H9 (cell line): Measurements from ENCODE around the gene LINGO4. TPM values are rescaled to one million over a fixed set of nuclear protein-coding genes. Genes with fewer than 3 reads are reported as not detected.

Experiments used
- DNase-seq: peaks from one replicate; pipeline ENCODE4 v3.0.0-alpha.2; 2017
- H2AFZ ChIP-seq: one replicate; pipeline ENCODE4 v1.6.1; 2013; ENCODE audit warnings: mild to moderate bottlenecking, low read length, control low read depth, moderate library complexity
- H2AK5ac ChIP-seq: 2 replicates; pipeline ENCODE4 v1.6.1; 2013; ENCODE audit warnings: low read length, control low read depth, mixed read lengths; ENCODE audit not compliant: insufficient read length
- H2BK120ac ChIP-seq: one replicate; pipeline ENCODE4 v1.6.1; 2013; ENCODE audit warnings: low read depth, mild to moderate bottlenecking, low read length, control low read depth, inconsistent platforms; ENCODE audit not compliant: poor library complexity, severe bottlenecking
- H2BK12ac ChIP-seq: 2 replicates; pipeline ENCODE4 v1.6.1; 2013; ENCODE audit warnings: low read length, control low read depth, mixed read lengths, low read depth; ENCODE audit not compliant: insufficient read length
- H2BK15ac ChIP-seq: 2 replicates; pipeline ENCODE4 v1.6.1; 2013; ENCODE audit warnings: low read depth, low read length, control low read depth
- H2BK20ac ChIP-seq: one replicate; pipeline ENCODE4 v1.6.1; 2013; ENCODE audit warnings: low read depth, mild to moderate bottlenecking, low read length, control low read depth, inconsistent platforms; ENCODE audit not compliant: poor library complexity, severe bottlenecking
- H2BK5ac ChIP-seq: 2 replicates; pipeline ENCODE4 v1.6.1; 2013; ENCODE audit warnings: low read length, control low read depth, mixed read lengths; ENCODE audit not compliant: insufficient read length
- H3K14ac ChIP-seq: 2 replicates; pipeline ENCODE4 v1.6.1; 2013; ENCODE audit warnings: low read length, control low read depth; ENCODE audit not compliant: insufficient read depth
- H3K18ac ChIP-seq: 2 replicates; pipeline ENCODE4 v1.6.1; 2013; ENCODE audit warnings: low read depth, mild to moderate bottlenecking, mixed read lengths, low read length, control low read depth; ENCODE audit not compliant: insufficient read length
- H3K23ac ChIP-seq: 2 replicates; pipeline ENCODE4 v1.6.1; 2013; ENCODE audit warnings: low read length, control low read depth, mixed read lengths, low read depth; ENCODE audit not compliant: insufficient read length
- H3K23me2 ChIP-seq: 2 replicates; pipeline ENCODE4 v1.6.1; 2013; ENCODE audit warnings: low read depth, mild to moderate bottlenecking, mixed read lengths, low read length, control low read depth; ENCODE audit not compliant: insufficient read length, poor library complexity, severe bottlenecking
- H3K27ac ChIP-seq: 2 replicates; pipeline ENCODE4 v1.5.1; 2013; ENCODE audit warnings: low read length, control low read depth, mixed read lengths, low read depth; ENCODE audit not compliant: insufficient read length
- H3K27me3 ChIP-seq: 2 replicates; pipeline ENCODE4 v1.6.1; 2013; ENCODE audit warnings: low read length, control low read depth, inconsistent platforms; ENCODE audit not compliant: insufficient read depth
- H3K4ac ChIP-seq: 2 replicates; pipeline ENCODE4 v1.6.1; 2013; ENCODE audit warnings: low read depth, mild to moderate bottlenecking, control low read depth, inconsistent platforms, low read length, moderate library complexity
- H3K4me1 ChIP-seq: 2 replicates; pipeline ENCODE4 v1.6.1; 2013; ENCODE audit warnings: low read length, control low read depth, inconsistent platforms; ENCODE audit not compliant: insufficient read depth
- H3K4me2 ChIP-seq: 2 replicates; pipeline ENCODE4 v1.6.1; 2013; ENCODE audit warnings: low read length, control low read depth, mixed read lengths; ENCODE audit not compliant: insufficient read length, insufficient read depth
- H3K56ac ChIP-seq: 2 replicates; pipeline ENCODE4 v1.6.1; 2013; ENCODE audit warnings: low read depth, mild to moderate bottlenecking, mixed read lengths, low read length, control low read depth; ENCODE audit not compliant: insufficient read length
- H3K79me1 ChIP-seq: 2 replicates; pipeline ENCODE4 v1.6.1; 2013; ENCODE audit warnings: low read depth, mild to moderate bottlenecking, moderate library complexity, low read length, control low read depth, inconsistent platforms; ENCODE audit not compliant: insufficient read depth, poor library complexity, severe bottlenecking
- H3K79me2 ChIP-seq: 2 replicates; pipeline ENCODE4 v1.6.1; 2013; ENCODE audit warnings: low read length, control low read depth, inconsistent platforms; ENCODE audit not compliant: insufficient read depth
- H3K9ac ChIP-seq: 2 replicates; pipeline ENCODE4 v1.6.1; 2013; ENCODE audit warnings: low read length, control low read depth, mixed read lengths; ENCODE audit not compliant: insufficient read length; ENCODE audit errors: extremely low read depth
- H3K9me3 ChIP-seq: one replicate; pipeline ENCODE4 v1.6.1; 2013; ENCODE audit warnings: low read depth, low read length, inconsistent platforms; ENCODE audit not compliant: control insufficient read depth
- H3T11ph ChIP-seq: one replicate; pipeline ENCODE4 v1.6.1; 2013; ENCODE audit warnings: mild to moderate bottlenecking, low read length, control low read depth, inconsistent platforms
- H4K20me1 ChIP-seq: one replicate; pipeline ENCODE4 v1.6.1; 2013; ENCODE audit not compliant: control insufficient read depth, insufficient read length, insufficient read depth
- H4K5ac ChIP-seq: 2 replicates; pipeline ENCODE4 v1.6.1; 2013; ENCODE audit warnings: low read depth, mild to moderate bottlenecking, mixed read lengths, low read length, control low read depth; ENCODE audit not compliant: insufficient read length
- H4K8ac ChIP-seq: replicated peaks from 2 replicates; pipeline ENCODE4 v1.6.1; 2013; ENCODE audit warnings: low read length, control low read depth, mixed read lengths, low read depth; ENCODE audit not compliant: insufficient read length
- H4K91ac ChIP-seq: 2 replicates; pipeline ENCODE4 v1.6.1; 2013; ENCODE audit warnings: low read depth, mild to moderate bottlenecking, moderate library complexity, mixed read lengths, low read length, control low read depth; ENCODE audit not compliant: insufficient read length
- H3K27ac Mint-ChIP-seq, 3 experiments: 2 replicates in 2 of 3; 3 replicates in 1 of 3; pipeline ENCODE4 v1.8.0; 2020 to 2021; ENCODE audit warnings: mixed read lengths in 3 of 3, mild to moderate bottlenecking in 1 of 3, moderate library complexity in 1 of 3
- H3K27me3 Mint-ChIP-seq: 2 replicates; pipeline ENCODE4 v1.8.0; 2021; ENCODE audit warnings: low read depth, mild to moderate bottlenecking, moderate library complexity, mixed read lengths
- H3K36me3 Mint-ChIP-seq, 3 experiments: 2 replicates in 2 of 3; 3 replicates in 1 of 3; pipeline ENCODE4 v1.8.0; 2020 to 2021; ENCODE audit warnings: low read depth in 3 of 3, mixed read lengths in 3 of 3; ENCODE audit not compliant: insufficient read depth in 1 of 3
- H3K4me1 Mint-ChIP-seq, 2 experiments: 2 replicates each; pipeline ENCODE4 v1.8.0; 2020; ENCODE audit warnings: mixed read lengths in 2 of 2
- H3K4me3 Mint-ChIP-seq, 2 experiments: 2 replicates in 1 of 2; 3 replicates in 1 of 2; pipeline ENCODE4 v1.8.0; 2020 to 2021; ENCODE audit warnings: mild to moderate bottlenecking in 2 of 2, mixed read lengths in 2 of 2, moderate library complexity in 1 of 2
- H3K9me3 Mint-ChIP-seq, 2 experiments: 2 replicates in 1 of 2; 3 replicates in 1 of 2; pipeline ENCODE4 v1.8.0; 2020; ENCODE audit warnings: mild to moderate bottlenecking in 2 of 2, mixed read lengths in 2 of 2, moderate library complexity in 1 of 2
- WGBS: extraction: QIAGEN DNeasy Blood & Tissue Kit; methylation state at CpG from one replicate; pipeline ENCODE4 v1.1.7; 2013; ENCODE audit warnings: missing lambda C conversion rate, low lambda C conversion rate, mixed read lengths; ENCODE audit not compliant: insufficient read length; ENCODE audit errors: extremely low coverage; 5-methylcytosine and 5-hydroxymethylcytosine counted together
- total RNA-seq: library from RNA; stranded (reverse); gene quantifications from 2 replicates; pipeline ENCODE4 v1.2.1, GENCODE V29; 2021
- TF ChIP-seq, protein P1 (sequence below): fragments of 200-600 bp; sonication (generic); conservative IDR thresholded peaks from 3 replicates; pipeline ENCODE4 v1.8.0; 2021; ENCODE audit warnings: antibody characterized with exemption, mild to moderate bottlenecking

LINGO4 gene
- total RNA-seq, 1 experiment from 2014 or later = not detected

DNA sequence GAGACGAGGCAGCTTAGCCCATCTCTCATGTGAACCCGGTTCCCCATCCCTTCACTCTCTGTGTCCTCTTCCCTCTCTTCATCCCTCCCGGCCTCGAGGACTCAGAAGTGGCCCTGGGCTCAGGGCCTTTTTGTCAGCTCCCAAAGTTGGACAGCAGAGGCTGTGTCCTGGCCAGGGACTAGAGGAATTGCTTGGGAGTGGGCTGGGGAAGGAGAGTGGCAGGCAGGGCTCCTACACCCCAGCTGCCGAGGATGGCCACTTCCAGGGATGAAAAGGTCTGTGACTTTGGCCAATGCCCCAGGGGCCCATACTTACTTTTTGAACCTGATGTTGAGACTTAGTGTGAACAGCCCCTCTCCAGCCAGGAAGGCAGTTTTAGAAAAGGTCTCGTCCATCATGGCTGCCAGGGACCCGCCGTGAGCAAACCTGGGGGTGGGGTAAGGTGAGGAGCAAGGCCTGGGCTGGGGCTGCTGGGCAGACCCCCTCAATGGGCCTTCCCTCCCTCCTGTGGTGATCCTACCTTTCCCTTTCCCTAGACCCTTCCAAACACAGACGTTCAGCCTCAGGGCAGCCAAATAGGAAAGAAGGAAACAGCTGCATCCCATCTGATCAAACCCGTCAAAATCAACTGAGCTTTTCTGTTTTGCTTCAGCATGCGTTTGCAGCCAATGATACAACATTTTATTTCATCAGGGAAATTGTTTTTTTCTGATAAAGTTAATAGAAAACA is 42.8 kb upstream of the LINGO4 start:
- Histone ChIP-seq H2AK5ac (no peak overlapping the region), H4K91ac (no peak overlapping the region), H3K14ac (no peak overlapping the region), H4K5ac (no peak overlapping the region), H3K9me3 (no peaks in the 10 kb centered on the region), H2AFZ (no peak overlapping the region), H3K27me3 (no peaks in the 10 kb centered on the region), H3K23ac (no peak overlapping the region), H3K56ac (no peak overlapping the region), H3K27ac (no peak overlapping the region), H3K79me2 (no peaks in the 10 kb centered on the region), H3K4me2 (no peak overlapping the region), H2BK15ac (no peak overlapping the region), H2BK5ac (no peak overlapping the region), H3K23me2 (no peaks in the 10 kb centered on the region), H3T11ph (no peak overlapping the region), H2BK120ac (no peak overlapping the region), H3K18ac (no peak overlapping the region), H2BK20ac (no peak overlapping the region), H3K4me1 (peaks cover 3% of the 10 kb centered on the region; the same call in 1 of the 2 replicates), H4K8ac (no peak overlapping the region), H3K79me1 (no peaks in the 10 kb centered on the region), H2BK12ac (no peak overlapping the region), H4K20me1 (no peaks in the 10 kb centered on the region), H3K9ac (no peak overlapping the region), H3K4ac (no peak overlapping the region)
- no peak for DNase-seq
- TF ChIP-seq, protein P1, sequence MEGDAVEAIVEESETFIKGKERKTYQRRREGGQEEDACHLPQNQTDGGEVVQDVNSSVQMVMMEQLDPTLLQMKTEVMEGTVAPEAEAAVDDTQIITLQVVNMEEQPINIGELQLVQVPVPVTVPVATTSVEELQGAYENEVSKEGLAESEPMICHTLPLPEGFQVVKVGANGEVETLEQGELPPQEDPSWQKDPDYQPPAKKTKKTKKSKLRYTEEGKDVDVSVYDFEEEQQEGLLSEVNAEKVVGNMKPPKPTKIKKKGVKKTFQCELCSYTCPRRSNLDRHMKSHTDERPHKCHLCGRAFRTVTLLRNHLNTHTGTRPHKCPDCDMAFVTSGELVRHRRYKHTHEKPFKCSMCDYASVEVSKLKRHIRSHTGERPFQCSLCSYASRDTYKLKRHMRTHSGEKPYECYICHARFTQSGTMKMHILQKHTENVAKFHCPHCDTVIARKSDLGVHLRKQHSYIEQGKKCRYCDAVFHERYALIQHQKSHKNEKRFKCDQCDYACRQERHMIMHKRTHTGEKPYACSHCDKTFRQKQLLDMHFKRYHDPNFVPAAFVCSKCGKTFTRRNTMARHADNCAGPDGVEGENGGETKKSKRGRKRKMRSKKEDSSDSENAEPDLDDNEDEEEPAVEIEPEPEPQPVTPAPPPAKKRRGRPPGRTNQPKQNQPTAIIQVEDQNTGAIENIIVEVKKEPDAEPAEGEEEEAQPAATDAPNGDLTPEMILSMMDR = no peak
- H3K4me3 Mint-ChIP-seq = no peak overlapping the region
- H3K36me3 Mint-ChIP-seq = peaks cover 0 to 11% (median 0%) of the 10 kb centered on the region in 3 experiments; a peak in 1 of 7 replicates
- WGBS = no CpG with 5 or more reads among the region's 11 CpGs
- H3K4me1 Mint-ChIP-seq = peaks cover 24% of the 10 kb centered on the region in 2 experiments
- H3K27me3 Mint-ChIP-seq = peaks cover 43% of the 10 kb centered on the region
- H3K9me3 Mint-ChIP-seq = no peaks in the 10 kb centered on the region
- H3K27ac Mint-ChIP-seq = no peak overlapping the region
